ENCODE data around the gene CHD2. TPM values are rescaled to one million over a fixed set of nuclear protein-coding genes. Genes with fewer than 3 reads are reported as not detected.

The CHD2 gene
- total RNA-seq, 1 donor from 2014 or later = 93.4 TPM

- H3K4me3 Mint-ChIP-seq = no peak overlapping the region
- no peak for TF ChIP-seq CTCF (conservative IDR thresholded peaks at IDR 0.05)
- peaks cover 22% of the 10 kb centered on the region for H3K9me3 Mint-ChIP-seq
- H3K4me1 Mint-ChIP-seq = no peaks in the 10 kb centered on the region
- DNase-seq (ENCODE audit: low read depth, low spot score) = no peak
- no peaks in the 10 kb centered on the region for H3K27me3 Mint-ChIP-seq (ENCODE audit: low read depth)
- peaks cover 61% of the 10 kb centered on the region for H3K36me3 Mint-ChIP-seq (ENCODE audit: low read depth)
- no peak overlapping the region for H3K27ac Mint-ChIP-seq (ENCODE audit: unreplicated experiment)
Measured at GRCh38 chr15:92951800-92952457, 51.8 kb downstream of the CHD2 start.

GRCh38 chr15:92952458-92952850 lies 52.3 kb downstream of the CHD2 start:
- H3K4me1 Mint-ChIP-seq = no peaks in the 10 kb centered on the region
- no peak for TF ChIP-seq CTCF (conservative IDR thresholded peaks at IDR 0.05)
- DNase-seq (ENCODE audit: low read depth, low spot score) = no peak
- no peak overlapping the region for H3K4me3 Mint-ChIP-seq
- H3K27me3 Mint-ChIP-seq (ENCODE audit: low read depth) = no peaks in the 10 kb centered on the region
- peaks cover 18% of the 10 kb centered on the region for H3K9me3 Mint-ChIP-seq
- peaks cover 59% of the 10 kb centered on the region for H3K36me3 Mint-ChIP-seq (ENCODE audit: low read depth)
- H3K27ac Mint-ChIP-seq (ENCODE audit: unreplicated experiment) = no peak overlapping the region

GRCh38 chr15:92953566-92953965 lies 53.4 kb downstream of the CHD2 start:
- Mint-ChIP-seq H3K9me3 (peaks cover 11% of the 10 kb centered on the region), H3K27ac (ENCODE audit: unreplicated experiment) (no peak overlapping the region), H3K4me1 (no peaks in the 10 kb centered on the region), H3K27me3 (ENCODE audit: low read depth) (no peaks in the 10 kb centered on the region), H3K36me3 (ENCODE audit: low read depth) (peaks cover 57% of the 10 kb centered on the region), H3K4me3 (no peak overlapping the region)
- TF ChIP-seq CTCF (conservative IDR thresholded peaks at IDR 0.05) = no peak
- DNase-seq (ENCODE audit: low read depth, low spot score) = no peak

GRCh38 chr15:92954002-92954401 lies 53.9 kb downstream of the CHD2 start:
- Mint-ChIP-seq H3K4me3 (no peak overlapping the region), H3K4me1 (no peaks in the 10 kb centered on the region), H3K36me3 (ENCODE audit: low read depth) (peaks cover 58% of the 10 kb centered on the region), H3K9me3 (peaks cover 9% of the 10 kb centered on the region), H3K27ac (ENCODE audit: unreplicated experiment) (no peak overlapping the region), H3K27me3 (ENCODE audit: low read depth) (no peaks in the 10 kb centered on the region)
- TF ChIP-seq CTCF (conservative IDR thresholded peaks at IDR 0.05) = no peak
- DNase-seq (ENCODE audit: low read depth, low spot score) = no peak

- no peak overlapping the region for H3K27ac Mint-ChIP-seq (ENCODE audit: unreplicated experiment)
- H3K27me3 Mint-ChIP-seq (ENCODE audit: low read depth) = no peaks in the 10 kb centered on the region
- no peak overlapping the region for H3K4me3 Mint-ChIP-seq
- H3K9me3 Mint-ChIP-seq = peaks cover 7% of the 10 kb centered on the region
- H3K4me1 Mint-ChIP-seq = no peaks in the 10 kb centered on the region
- no peak for DNase-seq (ENCODE audit: low read depth, low spot score)
- H3K36me3 Mint-ChIP-seq (ENCODE audit: low read depth) = peaks cover 58% of the 10 kb centered on the region
- peak; percentile 51 for TF ChIP-seq CTCF (conservative IDR thresholded peaks at IDR 0.05)
Measured at GRCh38 chr15:92954578-92954977, 54.5 kb downstream of the CHD2 start.

All from neural crest cell (in vitro differentiated cells).